ENCODE measurements around the gene UBXN4.
"Not testable (repeated sequence)": the region's sequence is repeated elsewhere in the genome, so short reads cannot be mapped to it uniquely, and the experiment has no call there.

UBXN4 gene

GRCh38 chr2:135741395-135742324 is at the start of gene UBXN4:
UBXN4 (plus strand) TSS chr2:135741855; CDS start chr2:135741930, 75 bp downstream.
- DNase-seq = peak; percentile 91

DNA sequence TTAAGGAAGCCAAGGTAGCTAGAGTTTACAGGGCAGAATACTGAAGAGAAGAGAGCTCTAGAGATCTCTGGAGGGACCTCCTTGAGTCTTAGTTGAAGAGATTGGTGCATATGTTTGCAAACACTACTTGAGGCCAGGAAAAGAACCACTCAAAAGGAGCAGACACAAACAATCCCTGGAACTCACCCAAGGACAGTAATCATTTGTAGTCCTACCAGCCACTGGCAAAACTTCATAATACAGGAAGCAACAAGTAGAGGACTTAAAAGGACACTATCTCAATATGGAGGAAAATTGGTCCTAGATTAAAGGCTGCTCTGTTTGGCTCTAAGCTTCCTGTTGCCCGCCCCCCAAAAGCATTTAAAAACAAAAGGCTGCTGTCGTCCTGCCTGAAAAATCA is 46.9 kb upstream of the UBXN4 start:
- DNase-seq = no peak

GRCh38 chr2:135698838-135699237 is 42.8 kb upstream of the UBXN4 start:
- DNase-seq = no peak

GRCh38 chr2:135701442-135701841 is 40.2 kb upstream of the UBXN4 start:
- no peak for DNase-seq

DNA sequence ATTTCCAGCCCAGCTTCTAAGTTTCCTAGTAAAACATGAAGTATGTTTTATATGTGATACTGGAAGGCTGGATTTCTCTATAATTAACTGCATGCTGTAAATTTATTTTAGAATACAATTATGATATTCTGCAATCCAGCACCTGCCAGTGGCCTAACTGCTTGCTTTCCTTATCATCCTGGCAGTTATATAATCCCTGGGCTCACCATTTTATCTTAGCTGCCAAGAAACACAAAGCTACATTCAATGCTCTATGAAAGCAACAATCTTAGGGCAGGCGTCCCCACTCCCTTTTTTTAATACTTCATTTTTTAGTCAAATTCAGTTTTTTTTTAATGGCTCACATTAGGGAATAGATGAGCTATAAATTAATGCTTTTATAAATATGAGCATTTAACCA is 38.4 kb upstream of the UBXN4 start:
- DNase-seq = no peak

- DNase-seq = not testable (repeated sequence)
Measured at GRCh38 chr2:135704075-135704474, 37.6 kb upstream of the UBXN4 start.

DNA sequence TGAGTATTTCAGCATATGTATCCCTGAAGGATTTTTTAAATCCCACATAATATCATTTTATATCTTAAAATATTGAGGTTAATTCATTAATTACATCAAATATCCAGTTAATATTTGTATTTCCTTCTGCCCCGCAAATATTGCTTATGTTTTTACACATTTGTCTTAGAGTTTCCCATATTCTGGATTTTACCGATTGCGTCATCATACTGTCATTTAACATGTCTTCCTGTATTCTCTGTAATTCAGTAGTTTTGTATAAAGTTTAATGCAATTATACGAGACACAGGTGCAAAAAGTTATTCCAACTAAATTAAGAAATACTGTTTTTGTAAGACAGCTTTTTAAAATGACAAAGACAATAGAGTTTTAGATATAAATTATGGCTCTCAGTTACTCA is 33.5 kb upstream of the UBXN4 start:
- DNase-seq = no peak

DNA sequence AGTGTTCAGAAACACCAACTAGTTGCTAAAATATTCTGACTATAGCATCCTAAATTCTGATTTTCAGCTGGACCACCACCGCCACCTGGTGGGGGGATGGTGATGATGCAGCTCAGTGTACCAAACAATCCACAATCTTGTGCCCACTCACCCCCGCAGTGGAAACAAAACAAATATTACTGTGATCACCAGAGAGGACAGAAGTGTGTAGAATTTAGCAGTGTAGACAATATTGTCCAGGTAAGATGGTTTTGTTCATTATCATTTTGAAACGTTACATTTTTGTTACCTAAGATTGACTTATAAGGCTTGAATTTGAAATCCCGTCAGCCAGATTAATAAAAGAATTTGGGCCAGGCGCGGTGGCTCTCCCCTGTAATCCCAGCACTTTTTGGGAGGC is 31.7 kb upstream of the UBXN4 start:
- no peak for DNase-seq

DNA sequence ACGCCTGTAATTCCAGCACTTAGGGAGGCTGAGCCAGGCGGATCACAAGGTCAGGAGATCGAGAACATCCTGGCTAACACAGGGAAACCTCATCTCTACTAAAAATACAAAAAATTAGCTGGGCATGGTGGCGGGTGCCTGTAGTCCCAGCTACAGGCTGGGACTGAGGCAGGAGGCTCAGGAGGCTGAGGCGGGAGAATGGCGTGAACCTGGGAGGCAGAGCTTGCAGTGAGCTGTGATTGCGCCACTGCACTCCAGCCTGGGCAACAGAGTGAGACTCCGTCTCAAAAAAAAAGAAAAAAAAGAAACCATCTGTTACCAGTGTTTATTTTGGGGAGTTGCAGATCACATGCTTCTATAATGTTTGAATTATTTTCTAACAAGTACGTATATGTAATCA is 26.6 kb upstream of the UBXN4 start:
- DNase-seq = not testable (repeated sequence)

DNA sequence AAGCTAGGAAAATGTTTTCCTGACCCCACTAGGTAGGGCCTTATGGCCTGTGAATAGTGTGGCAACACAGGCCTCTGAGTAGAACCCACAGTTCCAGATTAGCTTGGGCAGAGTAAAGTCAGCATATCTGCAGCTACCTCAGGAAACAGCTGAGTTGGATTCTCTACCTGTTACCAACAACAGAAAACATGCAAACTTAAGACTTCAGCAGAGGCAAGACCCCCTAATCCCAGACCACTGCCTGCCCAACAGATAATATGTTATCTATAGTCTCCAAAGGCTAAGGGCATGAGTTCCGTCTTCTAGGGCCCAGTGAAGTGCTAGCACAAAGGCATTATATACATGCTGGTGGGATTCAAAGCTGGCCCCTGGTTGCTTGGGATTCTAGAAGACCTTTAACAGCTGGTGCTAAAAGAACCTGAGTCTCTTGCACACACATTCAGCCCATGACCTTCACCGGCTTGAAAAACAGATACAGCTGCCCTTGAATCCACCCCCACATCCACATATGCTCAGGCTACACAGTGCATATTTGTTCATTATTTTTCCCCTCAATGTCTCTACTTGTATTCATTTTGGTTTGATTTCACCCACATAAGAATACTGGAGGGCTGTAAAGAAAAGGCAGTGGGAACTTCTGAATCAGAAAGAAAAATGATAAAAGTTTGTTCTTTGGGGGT is 13.5 kb upstream of the UBXN4 start:
- DNase-seq = no peak

DNA sequence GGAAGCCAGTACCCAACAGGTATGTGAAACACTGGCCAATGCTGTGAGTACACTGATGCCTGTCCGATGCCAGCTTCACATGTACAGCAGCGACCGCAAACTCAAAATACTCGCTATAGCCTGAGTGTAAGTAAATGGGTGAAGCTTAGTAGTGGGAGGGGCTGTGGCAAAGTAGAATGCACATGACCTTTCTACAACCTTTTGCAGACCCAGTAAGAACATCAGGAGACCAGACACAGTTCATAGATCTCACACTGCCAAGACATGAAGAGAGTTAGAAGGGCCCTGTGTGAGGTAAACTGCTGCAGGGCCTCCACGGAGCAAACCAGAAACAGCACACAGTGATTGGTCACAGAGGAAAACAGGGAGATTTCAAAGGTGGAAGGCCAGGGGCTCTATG is 9.1 kb upstream of the UBXN4 start:
- no peak for DNase-seq

DNA sequence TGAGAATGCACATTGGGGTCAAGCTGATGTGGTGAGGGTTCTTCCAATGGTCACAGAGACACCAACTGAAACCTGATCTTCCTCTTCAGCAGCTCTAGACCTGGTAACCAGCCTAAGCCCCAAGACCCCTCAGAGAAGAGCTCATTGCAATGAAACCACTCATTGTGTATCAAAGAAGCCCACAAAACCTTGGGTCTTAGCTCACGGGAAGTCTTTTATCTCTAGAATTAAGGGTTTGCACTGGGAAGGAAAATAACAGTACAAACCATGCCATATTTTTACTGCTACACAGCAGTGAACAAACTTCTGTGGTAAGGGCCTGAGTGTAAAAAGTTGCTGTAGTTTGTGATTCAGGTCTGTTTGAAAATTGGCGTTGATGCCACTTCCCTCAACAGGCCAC is 8.6 kb upstream of the UBXN4 start:
- DNase-seq = no peak

- DNase-seq = no peak
Measured at GRCh38 chr2:135736546-135736945, 5.1 kb upstream of the UBXN4 start.

GRCh38 chr2:135740206-135740605 is 1.4 kb upstream of the UBXN4 start:
- DNase-seq = no peak

DNA sequence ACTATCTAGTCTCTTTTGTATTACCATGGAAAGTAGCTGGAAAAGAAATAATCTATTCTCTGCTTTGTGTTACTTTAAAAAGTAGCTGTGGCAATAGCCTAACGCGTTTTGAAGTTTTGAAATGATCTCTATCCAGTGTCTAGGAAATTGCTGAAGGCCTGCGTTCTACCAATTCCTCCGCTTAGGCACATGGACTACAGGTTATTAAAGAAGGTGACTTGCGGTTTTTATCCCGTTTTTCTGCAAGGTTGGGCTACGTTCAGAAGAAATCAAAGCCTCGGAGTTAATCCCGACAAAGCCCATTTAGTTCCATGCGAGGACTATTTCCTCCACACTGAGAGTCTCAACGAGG is 636 bp upstream of the UBXN4 start:
- DNase-seq = no peak

DNA sequence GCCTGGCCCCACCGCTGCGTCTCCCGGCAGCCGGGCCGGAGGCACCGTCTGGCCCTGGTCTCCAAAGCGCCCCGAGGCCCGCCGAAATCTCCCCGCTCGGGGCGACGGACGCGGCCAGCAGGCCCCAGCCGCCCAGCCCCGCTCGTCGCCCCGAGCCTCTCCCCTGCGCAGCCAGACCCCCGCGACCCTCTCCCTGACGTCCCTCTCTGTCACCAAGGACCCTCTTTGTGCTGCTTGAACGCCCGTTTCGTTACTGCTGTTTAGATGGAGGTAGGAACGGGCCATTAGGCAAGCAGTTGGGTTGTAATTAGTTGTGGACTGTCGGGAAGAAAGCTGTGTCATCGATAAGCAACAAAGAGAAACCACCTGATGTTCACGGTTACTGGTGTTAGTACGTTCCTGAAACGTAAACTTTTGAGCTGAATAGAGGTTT is 686 bp downstream of the UBXN4 start:
- no peak for DNase-seq

DNA sequence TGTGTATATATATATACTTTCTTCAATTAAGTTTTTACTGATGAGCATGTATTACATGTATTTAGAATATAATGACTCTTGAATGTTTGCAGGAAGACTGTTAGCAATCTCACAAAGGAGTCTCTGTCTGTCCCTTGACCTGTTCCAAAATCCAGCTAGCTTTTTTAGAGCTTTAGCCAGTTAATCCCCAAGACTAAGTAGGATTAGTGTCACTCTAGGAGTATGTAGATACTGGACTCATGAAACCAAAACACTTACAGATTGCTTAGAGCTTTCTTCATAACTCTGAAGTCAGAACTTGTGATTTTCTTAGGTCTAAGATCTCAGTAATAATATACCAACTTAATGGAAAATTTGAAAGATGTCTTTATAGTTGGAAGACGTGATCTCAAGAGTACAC is 2.2 kb downstream of the UBXN4 start:
- no peak for DNase-seq

GRCh38 chr2:135744760-135745314 is 3.2 kb downstream of the UBXN4 start:
- no peak for DNase-seq

DNA sequence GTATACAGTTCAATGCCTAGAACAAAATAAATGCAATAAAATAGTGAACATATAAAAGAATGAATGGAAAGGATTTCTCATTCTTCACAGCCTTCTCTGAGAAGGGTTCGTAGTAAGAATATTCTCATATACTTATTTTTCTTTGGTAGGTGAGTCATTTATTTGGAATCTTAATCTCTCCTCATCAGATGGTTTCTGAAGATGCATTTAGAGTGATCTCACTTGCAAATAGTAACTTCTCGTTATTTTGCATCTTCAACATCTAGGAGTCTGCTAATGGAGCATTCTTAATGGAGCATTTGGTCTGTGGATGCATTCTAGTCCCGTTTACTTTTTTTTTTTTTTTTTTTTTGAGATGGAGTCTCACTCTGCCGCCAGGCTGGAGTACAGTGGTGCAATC is 3.9 kb downstream of the UBXN4 start:
- DNase-seq = no peak

GRCh38 chr2:135755573-135755972 is 13.9 kb downstream of the UBXN4 start:
- DNase-seq = no peak

- DNase-seq = no peak
Measured at GRCh38 chr2:135756692-135757091, 15.0 kb downstream of the UBXN4 start.

DNA sequence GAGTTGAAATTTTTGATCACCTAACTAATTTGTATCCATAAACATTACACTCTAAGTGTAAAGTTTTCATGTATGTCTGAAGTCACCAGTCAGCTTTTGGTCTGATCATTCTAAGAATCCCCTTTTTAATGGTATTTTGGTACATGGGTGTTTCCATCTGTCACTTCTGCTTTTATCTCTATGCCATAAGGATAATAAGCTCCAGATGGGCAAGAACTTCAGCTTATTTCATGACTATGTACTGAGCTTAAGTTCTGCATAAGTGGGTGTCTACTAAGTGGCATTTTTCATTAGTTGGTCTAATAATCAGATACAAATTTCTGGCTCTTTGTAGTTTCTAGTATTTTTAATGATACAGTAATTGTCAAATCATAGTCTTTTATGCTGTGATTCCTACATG is 20.4 kb downstream of the UBXN4 start:
- no peak for DNase-seq

- no peak for DNase-seq
Measured at GRCh38 chr2:135762530-135762929, 20.9 kb downstream of the UBXN4 start.

DNA sequence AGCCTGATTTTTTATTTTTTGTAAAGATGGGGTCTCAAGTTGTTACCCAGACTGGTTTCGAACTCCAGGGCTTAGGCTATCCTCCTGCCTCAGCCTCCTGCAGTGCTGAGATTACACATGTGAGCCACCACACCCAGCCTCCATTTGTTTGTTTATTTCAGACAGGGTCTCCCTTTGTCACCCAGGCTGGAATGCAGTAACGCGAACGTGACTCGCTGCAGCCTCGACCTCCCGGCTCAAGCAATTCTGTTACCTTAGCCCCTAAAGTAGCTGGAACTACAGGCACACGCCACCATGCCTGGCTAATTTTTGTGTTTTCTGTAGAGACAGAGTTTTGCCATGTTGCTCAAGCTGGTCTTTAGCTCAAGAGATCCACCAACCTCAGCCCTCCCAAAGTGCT is 27.2 kb downstream of the UBXN4 start:
- no peak for DNase-seq
